Fibroblast of skin of abdomen (primary cell): ENCODE measurements around the gene GREB1.

Experiments
- DNase-seq: peaks from one replicate; pipeline ENCODE4 v3.0.0-alpha.2; 2013

GREB1 gene

GRCh38 chr2:11612553-11613215, 78.8 kb downstream of the GREB1 start:
- DNase-seq: no peak

GRCh38 chr2:11613297-11613696, 79.5 kb downstream of the GREB1 start:
- no peak for DNase-seq

GRCh38 chr2:11615209-11615608, 81.4 kb downstream of the GREB1 start:
- no peak for DNase-seq

GRCh38 chr2:11616097-11616687, 82.3 kb downstream of the GREB1 start:
- no peak for DNase-seq

- DNase-seq: no peak
Observed at GRCh38 chr2:11616851-11617415, 83.1 kb downstream of the GREB1 start.

- DNase-seq: no peak
Observed at GRCh38 chr2:11617527-11617926, 83.7 kb downstream of the GREB1 start.

- no peak for DNase-seq
Observed at GRCh38 chr2:11617984-11618707, 84.3 kb downstream of the GREB1 start.

GRCh38 chr2:11618708-11619062, 84.8 kb downstream of the GREB1 start:
- no peak for DNase-seq

GRCh38 chr2:11621410-11621809, 87.6 kb downstream of the GREB1 start:
- no peak for DNase-seq

- no peak for DNase-seq
Observed at GRCh38 chr2:11622611-11623010, 88.8 kb downstream of the GREB1 start.

- DNase-seq: no peak
Observed at GRCh38 chr2:11624893-11625292, 91.0 kb downstream of the GREB1 start.

GRCh38 chr2:11625671-11626070, 91.8 kb downstream of the GREB1 start:
- no peak for DNase-seq

- DNase-seq: no peak
Observed at GRCh38 chr2:11628675-11629074, 94.8 kb downstream of the GREB1 start.

- DNase-seq: no peak
Observed at GRCh38 chr2:11629215-11629614, 95.4 kb downstream of the GREB1 start.

- no peak for DNase-seq
Observed at GRCh38 chr2:11629851-11630250, 96.0 kb downstream of the GREB1 start.

- DNase-seq: no peak
Observed at GRCh38 chr2:11630855-11631254, 97.0 kb downstream of the GREB1 start.

- no peak for DNase-seq
Observed at GRCh38 chr2:11631462-11631861, 97.6 kb downstream of the GREB1 start.

- no peak for DNase-seq
Observed at GRCh38 chr2:11633923-11634478, 100.2 kb downstream of the GREB1 start.

- no peak for DNase-seq
Observed at GRCh38 chr2:11634584-11634983, 100.7 kb downstream of the GREB1 start.

GRCh38 chr2:11635141-11635540, 101.3 kb downstream of the GREB1 start:
- DNase-seq: no peak

GRCh38 chr2:11636593-11637295, 102.9 kb downstream of the GREB1 start:
- DNase-seq: no peak

- DNase-seq: no peak
Observed at GRCh38 chr2:11637546-11637945, 103.7 kb downstream of the GREB1 start.

- no peak for DNase-seq
Observed at GRCh38 chr2:11639503-11639902, 105.7 kb downstream of the GREB1 start.
